Activated naive CD4-positive, alpha-beta T cell treated with anti-CD3 and anti-CD28 coated beads, Interleukin-2, amount 50 U/mL, for 24 hours (primary cell): ENCODE data around the gene PTPN2.

Source experiments
- H3K27ac Mint-ChIP-seq: one replicate; pipeline ENCODE4 v1.8.0; 2021; ENCODE audit warnings: mild to moderate bottlenecking, mixed read lengths
- H3K27me3 Mint-ChIP-seq: one replicate; pipeline ENCODE4 v1.8.0; 2021; ENCODE audit warnings: mixed read lengths
- H3K36me3 Mint-ChIP-seq: one replicate; pipeline ENCODE4 v1.8.0; 2021; ENCODE audit warnings: mixed read lengths
- H3K4me1 Mint-ChIP-seq: one replicate; pipeline ENCODE4 v1.8.0; 2021; ENCODE audit warnings: mixed read lengths
- H3K4me3 Mint-ChIP-seq: one replicate; pipeline ENCODE4 v1.8.0; 2021; ENCODE audit warnings: mild to moderate bottlenecking, mixed read lengths
- H3K9me3 Mint-ChIP-seq: one replicate; pipeline ENCODE4 v1.8.0; 2021; ENCODE audit warnings: mixed read lengths

PTPN2 gene

DNA sequence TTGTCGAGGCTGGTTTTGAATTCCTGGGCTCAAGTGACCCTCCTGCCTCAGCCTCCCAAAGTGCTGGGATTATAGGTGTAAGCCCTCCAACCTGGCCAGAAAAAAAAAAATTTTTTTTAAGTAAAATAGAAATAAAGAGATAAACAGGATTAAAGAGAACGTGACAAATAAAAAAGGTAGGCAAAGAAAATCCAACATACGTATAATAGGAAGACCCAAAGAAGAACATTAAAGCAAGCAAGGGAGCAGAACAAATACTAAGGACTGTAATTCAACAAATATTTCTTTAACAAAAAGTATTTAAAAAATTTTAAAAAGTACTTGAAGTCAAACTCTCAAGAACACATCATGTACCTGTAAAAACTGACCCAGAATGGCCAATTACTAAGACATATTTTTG is 56.4 kb downstream of the PTPN2 start:
- Mint-ChIP-seq H3K27me3 (no peaks in the 10 kb centered on the region), H3K36me3 (peaks cover 36% of the 10 kb centered on the region), H3K27ac (no peak overlapping the region), H3K4me1 (peaks cover 11% of the 10 kb centered on the region), H3K9me3 (peaks cover 4% of the 10 kb centered on the region), H3K4me3 (no peak overlapping the region)

DNA sequence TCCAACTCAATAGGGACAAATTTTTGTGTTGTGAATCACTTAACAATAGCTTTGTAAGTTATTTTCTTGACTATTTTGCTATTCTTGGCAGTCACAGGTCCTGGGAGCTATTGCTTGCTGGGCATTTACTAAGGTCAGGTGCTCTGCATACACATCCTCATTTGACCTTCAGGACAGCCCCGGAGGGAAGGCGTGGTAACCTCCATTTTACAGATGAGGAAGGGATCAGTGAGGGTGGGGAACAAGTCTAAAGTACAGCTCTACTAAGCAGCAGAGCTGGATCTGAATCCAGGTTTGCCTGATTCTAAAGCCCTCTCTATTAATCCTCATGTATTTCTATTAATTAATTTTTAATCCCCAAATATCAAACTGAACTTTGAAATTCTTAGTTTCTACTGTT is 58.8 kb downstream of the PTPN2 start:
- no peak overlapping the region for H3K4me3 Mint-ChIP-seq
- peak overlapping the region; percentile 17 for H3K27ac Mint-ChIP-seq
- H3K36me3 Mint-ChIP-seq, result peaks cover 27% of the 10 kb centered on the region
- H3K27me3 Mint-ChIP-seq, result no peaks in the 10 kb centered on the region
- H3K4me1 Mint-ChIP-seq, result peaks cover 7% of the 10 kb centered on the region
- H3K9me3 Mint-ChIP-seq, result peaks cover 4% of the 10 kb centered on the region

GRCh38 chr18:12823892-12824291 is 60.1 kb downstream of the PTPN2 start:
- peaks cover 11% of the 10 kb centered on the region for H3K4me1 Mint-ChIP-seq
- H3K27ac Mint-ChIP-seq, result no peak overlapping the region
- H3K4me3 Mint-ChIP-seq, result no peak overlapping the region
- H3K9me3 Mint-ChIP-seq, result peaks cover 4% of the 10 kb centered on the region
- H3K36me3 Mint-ChIP-seq, result peaks cover 23% of the 10 kb centered on the region
- H3K27me3 Mint-ChIP-seq, result no peaks in the 10 kb centered on the region

- H3K27ac Mint-ChIP-seq, result peak overlapping the region; percentile 31
- no peaks in the 10 kb centered on the region for H3K27me3 Mint-ChIP-seq
- no peak overlapping the region for H3K4me3 Mint-ChIP-seq
- no peaks in the 10 kb centered on the region for H3K9me3 Mint-ChIP-seq
- peaks cover 4% of the 10 kb centered on the region for H3K4me1 Mint-ChIP-seq
- peaks cover 23% of the 10 kb centered on the region for H3K36me3 Mint-ChIP-seq
Measured at GRCh38 chr18:12821408-12821807, 62.6 kb downstream of the PTPN2 start.

DNA sequence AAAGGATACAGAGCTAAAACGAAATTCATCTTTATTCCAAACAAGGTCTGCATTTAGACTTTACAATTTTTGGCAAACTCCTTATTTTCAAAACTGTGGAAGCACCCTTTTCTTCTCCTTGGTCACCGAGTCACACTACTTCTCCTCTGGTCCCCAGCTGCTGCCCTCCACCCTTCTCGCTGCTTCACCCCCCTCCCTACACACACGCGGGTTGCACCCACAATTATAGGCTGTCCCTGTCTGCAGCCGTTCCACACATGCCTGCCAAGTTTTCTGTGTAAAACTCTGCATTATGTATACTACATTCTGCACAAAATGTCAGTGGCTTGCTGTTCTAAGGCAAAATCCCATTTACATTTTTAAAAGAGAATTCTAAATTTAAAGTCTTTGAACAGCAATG is 63.5 kb downstream of the PTPN2 start:
- no peak overlapping the region for H3K27ac Mint-ChIP-seq
- peaks cover 29% of the 10 kb centered on the region for H3K36me3 Mint-ChIP-seq
- no peaks in the 10 kb centered on the region for H3K9me3 Mint-ChIP-seq
- H3K4me3 Mint-ChIP-seq, result no peak overlapping the region
- H3K27me3 Mint-ChIP-seq, result no peaks in the 10 kb centered on the region
- peaks cover 4% of the 10 kb centered on the region for H3K4me1 Mint-ChIP-seq

GRCh38 chr18:12819841-12820240 is 64.2 kb downstream of the PTPN2 start:
- peaks cover 4% of the 10 kb centered on the region for H3K4me1 Mint-ChIP-seq
- H3K36me3 Mint-ChIP-seq, result peaks cover 26% of the 10 kb centered on the region
- no peaks in the 10 kb centered on the region for H3K27me3 Mint-ChIP-seq
- H3K4me3 Mint-ChIP-seq, result no peak overlapping the region
- H3K27ac Mint-ChIP-seq, result no peak overlapping the region
- H3K9me3 Mint-ChIP-seq, result no peaks in the 10 kb centered on the region

DNA sequence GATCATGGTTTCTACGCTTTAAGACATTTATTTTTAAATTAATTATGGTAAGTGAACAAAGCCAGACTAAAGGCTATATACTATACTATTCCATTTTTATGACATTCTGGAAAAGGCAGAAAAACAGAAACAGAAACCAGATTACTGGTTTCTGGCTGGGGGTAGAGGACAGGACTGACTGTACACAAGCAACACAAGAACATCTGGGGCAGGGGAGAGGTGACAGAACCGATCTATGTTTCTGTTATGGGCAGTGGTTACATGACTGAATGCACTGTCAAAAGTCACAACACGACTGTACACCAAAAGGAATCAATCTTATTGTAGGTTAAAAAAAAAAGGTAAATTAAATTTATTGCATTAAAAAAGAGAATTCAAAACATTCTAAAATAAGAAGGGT is 64.7 kb downstream of the PTPN2 start:
- H3K4me3 Mint-ChIP-seq, result no peak overlapping the region
- peaks cover 4% of the 10 kb centered on the region for H3K4me1 Mint-ChIP-seq
- no peaks in the 10 kb centered on the region for H3K27me3 Mint-ChIP-seq
- peaks cover 24% of the 10 kb centered on the region for H3K36me3 Mint-ChIP-seq
- H3K27ac Mint-ChIP-seq, result no peak overlapping the region
- no peaks in the 10 kb centered on the region for H3K9me3 Mint-ChIP-seq

DNA sequence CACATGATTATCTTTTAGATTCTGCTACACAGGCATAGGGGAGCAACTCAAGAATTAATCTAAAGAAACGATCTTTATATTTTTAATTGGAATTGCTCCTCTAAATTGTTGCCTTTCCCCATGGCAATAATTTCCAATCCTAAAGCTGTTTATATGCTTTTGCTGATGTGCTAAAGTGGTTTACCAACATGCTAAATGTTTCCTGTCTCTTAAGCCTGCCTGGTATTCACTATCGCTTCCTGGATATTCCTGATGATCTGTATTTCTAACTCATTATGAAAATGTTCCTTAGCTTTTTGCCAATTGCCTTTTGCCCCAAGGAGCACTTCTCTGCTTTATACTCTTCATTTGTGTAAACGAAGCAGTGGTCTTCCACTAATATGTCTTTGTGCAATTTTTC is 65.8 kb downstream of the PTPN2 start:
- H3K9me3 Mint-ChIP-seq, result no peaks in the 10 kb centered on the region
- H3K27ac Mint-ChIP-seq, result no peak overlapping the region
- H3K4me3 Mint-ChIP-seq, result no peak overlapping the region
- H3K36me3 Mint-ChIP-seq, result peaks cover 23% of the 10 kb centered on the region
- peaks cover 4% of the 10 kb centered on the region for H3K4me1 Mint-ChIP-seq
- H3K27me3 Mint-ChIP-seq, result no peaks in the 10 kb centered on the region

DNA sequence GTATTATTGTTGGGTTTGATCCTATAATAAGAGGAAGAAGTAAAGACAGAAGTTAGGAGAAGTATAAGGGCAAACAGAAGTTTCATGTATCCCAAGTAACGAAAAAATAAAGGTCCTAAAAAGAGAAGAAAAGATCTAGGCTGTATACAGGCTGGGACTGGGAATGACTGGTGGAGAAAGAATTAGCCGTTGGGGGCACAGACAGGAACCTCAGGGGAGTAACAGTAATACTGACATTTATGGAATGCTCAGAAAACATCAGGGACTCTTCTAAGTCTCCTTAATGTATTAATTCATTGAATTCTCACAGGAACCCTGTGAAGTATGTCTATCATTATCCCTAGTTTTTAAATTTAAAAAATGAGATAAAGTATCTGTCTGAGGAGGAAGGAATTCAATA is 67.6 kb downstream of the PTPN2 start:
- Mint-ChIP-seq H3K36me3 (peaks cover 26% of the 10 kb centered on the region), H3K27ac (peak overlapping the region; percentile 5), H3K9me3 (no peaks in the 10 kb centered on the region), H3K27me3 (no peaks in the 10 kb centered on the region), H3K4me1 (peaks cover 4% of the 10 kb centered on the region), H3K4me3 (no peak overlapping the region)

GRCh38 chr18:12811191-12811950 is 72.7 kb downstream of the PTPN2 start:
- no peaks in the 10 kb centered on the region for H3K27me3 Mint-ChIP-seq
- H3K4me3 Mint-ChIP-seq, result no peak overlapping the region
- no peak overlapping the region for H3K27ac Mint-ChIP-seq
- peaks cover 3% of the 10 kb centered on the region for H3K4me1 Mint-ChIP-seq
- peaks cover 32% of the 10 kb centered on the region for H3K36me3 Mint-ChIP-seq
- no peaks in the 10 kb centered on the region for H3K9me3 Mint-ChIP-seq

DNA sequence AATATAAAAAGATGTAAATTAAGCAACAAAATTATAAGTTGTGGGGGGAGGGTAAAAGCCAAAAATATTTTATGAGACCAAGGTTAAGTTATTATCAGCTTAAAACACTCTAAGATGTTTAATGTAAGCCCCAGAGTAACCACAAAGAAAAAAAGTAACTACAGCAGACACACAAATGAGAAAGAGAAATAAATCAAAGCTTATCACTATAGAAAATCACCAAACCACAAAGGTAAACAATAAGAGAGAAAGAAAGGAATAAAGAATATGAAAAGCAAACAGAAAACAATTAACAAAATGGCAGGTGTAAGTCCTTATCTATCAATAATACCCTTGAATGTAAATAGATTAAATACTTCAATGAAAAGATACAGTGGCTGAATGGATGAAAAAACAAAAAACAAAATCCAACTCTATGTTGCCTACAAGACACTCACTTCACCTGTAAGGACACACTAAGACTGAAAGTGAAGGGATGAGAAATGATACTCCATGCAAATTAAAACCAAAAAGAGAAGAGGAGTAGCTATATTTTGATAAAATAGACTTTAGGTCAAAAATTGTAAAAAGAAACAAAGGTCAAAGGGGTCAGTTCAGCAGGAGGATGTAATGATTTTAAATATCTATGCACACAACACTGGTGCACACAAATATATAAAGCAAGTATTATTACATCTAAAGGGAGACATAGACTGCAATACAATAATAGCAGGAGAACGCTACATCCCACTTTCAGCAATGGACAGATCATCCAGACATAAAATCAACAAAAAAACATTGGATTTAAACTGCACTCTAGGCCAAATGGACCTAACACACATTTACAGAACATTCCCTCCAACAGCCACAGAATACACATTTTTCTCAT is 80.7 kb downstream of the PTPN2 start:
- H3K9me3 Mint-ChIP-seq, result no peaks in the 10 kb centered on the region
- H3K4me1 Mint-ChIP-seq, result peaks cover 29% of the 10 kb centered on the region
- no peaks in the 10 kb centered on the region for H3K27me3 Mint-ChIP-seq
- H3K36me3 Mint-ChIP-seq, result peaks cover 34% of the 10 kb centered on the region
- no peak overlapping the region for H3K4me3 Mint-ChIP-seq
- peak overlapping the region; percentile 52 for H3K27ac Mint-ChIP-seq

DNA sequence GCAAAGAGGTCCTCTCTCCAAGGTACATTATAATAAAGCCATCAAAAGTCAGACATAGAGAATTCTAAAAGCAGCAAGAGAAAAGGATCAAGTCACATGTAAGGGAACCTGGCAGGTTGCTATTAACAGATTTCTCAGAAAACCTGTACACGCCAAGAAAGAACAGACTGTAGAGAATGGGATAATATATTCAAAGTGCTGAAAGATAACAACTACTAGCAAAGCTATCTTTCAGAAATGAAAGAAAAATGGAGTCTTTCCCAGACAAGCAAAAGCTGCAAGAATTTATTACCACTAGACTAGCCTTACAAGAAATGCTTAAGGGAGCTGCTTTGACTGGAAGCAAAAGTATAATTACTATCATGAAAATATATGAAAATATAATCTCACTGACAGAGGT is 81.5 kb downstream of the PTPN2 start:
- Mint-ChIP-seq H3K4me1 (peaks cover 29% of the 10 kb centered on the region), H3K9me3 (no peaks in the 10 kb centered on the region), H3K36me3 (peaks cover 35% of the 10 kb centered on the region), H3K27me3 (no peaks in the 10 kb centered on the region), H3K27ac (no peak overlapping the region), H3K4me3 (no peak overlapping the region)

DNA sequence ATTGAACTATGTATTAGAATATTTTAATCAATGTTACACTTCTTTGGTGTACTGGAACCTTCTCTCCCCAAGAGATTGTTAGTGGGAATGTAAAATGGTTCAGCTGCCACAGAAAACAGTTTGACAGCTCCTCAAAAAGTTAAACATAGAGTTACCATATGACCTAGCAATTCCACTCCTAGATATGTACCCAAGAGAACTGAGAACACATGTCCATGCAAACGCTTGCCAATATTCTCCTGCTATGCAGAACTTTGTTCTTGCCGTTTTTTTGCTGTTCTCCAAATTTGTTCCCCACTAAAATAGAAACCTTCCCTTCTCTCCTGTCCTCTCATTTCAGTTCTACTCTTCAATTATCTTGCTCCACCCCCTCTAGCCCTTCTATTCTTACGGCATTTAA is 87.6 kb downstream of the PTPN2 start:
- H3K27me3 Mint-ChIP-seq, result no peaks in the 10 kb centered on the region

GRCh38 chr18:12791610-12792009 is 92.4 kb downstream of the PTPN2 start:
- H3K27ac Mint-ChIP-seq, result peak overlapping the region; percentile 30
- H3K9me3 Mint-ChIP-seq, result no peaks in the 10 kb centered on the region
- no peaks in the 10 kb centered on the region for H3K4me1 Mint-ChIP-seq
- H3K4me3 Mint-ChIP-seq, result no peak overlapping the region
- peaks cover 6% of the 10 kb centered on the region for H3K36me3 Mint-ChIP-seq
- H3K27me3 Mint-ChIP-seq, result no peaks in the 10 kb centered on the region

More for the DNA sequence above, 87.6 kb downstream of the PTPN2 start:
- Mint-ChIP-seq H3K27ac (peak overlapping the region; percentile 52), H3K9me3 (no peaks in the 10 kb centered on the region), H3K36me3 (peaks cover 14% of the 10 kb centered on the region), H3K4me3 (no peak overlapping the region), H3K4me1 (no peaks in the 10 kb centered on the region)

DNA sequence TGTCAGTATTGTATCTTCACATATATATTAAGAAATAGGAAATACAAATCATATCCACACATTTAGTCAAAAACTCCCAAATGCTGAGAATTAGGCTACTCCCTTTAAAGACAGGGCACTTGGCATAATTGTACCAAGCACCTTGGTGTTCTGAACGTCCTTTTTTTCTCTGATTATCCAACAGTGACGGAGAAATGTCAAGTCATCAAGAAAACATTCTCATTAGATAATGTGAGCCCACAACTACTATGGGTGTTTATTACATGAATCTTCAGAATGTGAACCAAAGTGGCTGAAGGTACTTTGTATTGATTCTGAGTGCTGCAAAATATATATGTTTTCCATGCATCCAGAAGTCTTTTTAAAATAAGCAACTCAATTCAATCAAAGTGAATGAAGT is 97.4 kb downstream of the PTPN2 start:
- Mint-ChIP-seq H3K27me3 (no peaks in the 10 kb centered on the region), H3K9me3 (no peaks in the 10 kb centered on the region), H3K4me1 (no peaks in the 10 kb centered on the region), H3K4me3 (no peak overlapping the region), H3K27ac (no peak overlapping the region), H3K36me3 (peaks cover 5% of the 10 kb centered on the region)

- peaks cover 4% of the 10 kb centered on the region for H3K36me3 Mint-ChIP-seq
- H3K27ac Mint-ChIP-seq, result no peak overlapping the region
- no peaks in the 10 kb centered on the region for H3K9me3 Mint-ChIP-seq
- H3K27me3 Mint-ChIP-seq, result no peaks in the 10 kb centered on the region
- no peaks in the 10 kb centered on the region for H3K4me1 Mint-ChIP-seq
- H3K4me3 Mint-ChIP-seq, result no peak overlapping the region
Measured at GRCh38 chr18:12783524-12783923, 100.5 kb downstream of the PTPN2 start.
